Iris pigment epithelial cell (primary cell): ENCODE results near the gene PMEL.
A peak's percentile ranks its signal among the peaks of the same experiment; 100 is the strongest.

ENCODE experiments used
- DNase-seq: peaks from one replicate; pipeline ENCODE4 v3.0.0-alpha.2; 2011; ENCODE audit warnings: low read depth

The PMEL gene

GRCh38 chr12:55983232-55983842 is 17.5 kb upstream of the PMEL start:
- DNase-seq: no peak

- no peak for DNase-seq
Measured at GRCh38 chr12:55982319-55982936, 16.6 kb upstream of the PMEL start.

- peak; percentile 42 for DNase-seq
Measured at GRCh38 chr12:55981882-55982281, 16.0 kb upstream of the PMEL start.

- DNase-seq: no peak
Measured at GRCh38 chr12:55979069-55979468, 13.2 kb upstream of the PMEL start.

- DNase-seq: no peak
Measured at GRCh38 chr12:55978393-55978792, 12.6 kb upstream of the PMEL start.

- peak; percentile 65 for DNase-seq
Measured at GRCh38 chr12:55974308-55974730, 8.5 kb upstream of the PMEL start.

- peak; percentile 100 for DNase-seq
Measured at GRCh38 chr12:55973599-55974307, 7.9 kb upstream of the PMEL start, which contains the start of gene RAB5B. Gene RAB5B (plus strand): TSS chr12:55974078. CDS start chr12:55986961, 12,883 bp downstream.

GRCh38 chr12:55972911-55973598 is 7.2 kb upstream of the PMEL start:
- DNase-seq: peak; percentile 53

- no peak for DNase-seq
Measured at GRCh38 chr12:55972456-55972855, 6.6 kb upstream of the PMEL start.

- DNase-seq: peak; percentile 84
Measured at GRCh38 chr12:55972042-55972441, 6.2 kb upstream of the PMEL start.

- DNase-seq: peak; percentile 36
Measured at GRCh38 chr12:55970775-55971174, 4.9 kb upstream of the PMEL start.

GRCh38 chr12:55969356-55969755 is 3.5 kb upstream of the PMEL start:
- no peak for DNase-seq

- DNase-seq: peak; percentile 69
Measured at GRCh38 chr12:55966408-55967281, 803 bp upstream of the PMEL start, which contains the start of gene CDK2. Gene CDK2 (plus strand): TSS chr12:55966830. CDS start chr12:55967009, 179 bp downstream.

- DNase-seq: no peak
Measured at GRCh38 chr12:55965240-55965639, 602 bp downstream of the PMEL start.

- DNase-seq: no peak
Measured at GRCh38 chr12:55963760-55964159, 2.1 kb downstream of the PMEL start.

GRCh38 chr12:55957106-55957859 is 8.6 kb downstream of the PMEL start:
- DNase-seq: no peak

- peak; percentile 69 for DNase-seq
Measured at GRCh38 chr12:55955800-55956508, 9.9 kb downstream of the PMEL start.

GRCh38 chr12:55955344-55955743 is 10.5 kb downstream of the PMEL start:
- no peak for DNase-seq

GRCh38 chr12:55946553-55946952 is 19.3 kb downstream of the PMEL start:
- DNase-seq: no peak

- DNase-seq: no peak
Measured at GRCh38 chr12:55942577-55943136, 23.2 kb downstream of the PMEL start.
